Stomach (tissue), 9 donors: ENCODE results near the gene ERGIC3. TPM values are rescaled to one million over a fixed set of nuclear protein-coding genes. Genes with fewer than 3 reads are reported as not detected.

ENCODE experiments used
- DNase-seq, 2 donors: peaks; one replicate each; pipeline versions ENCODE4 v3.0.0 to v3.0.0-alpha.2; 2013 to 2019
- H3K27ac ChIP-seq, 5 donors: fragments of 200-600 bp in 4 of 5; sonication (generic) in 4 of 5; one replicate each; pipeline ENCODE4 v1.5.1; 2013 to 2019; ENCODE audit warnings: mild to moderate bottlenecking in 1 of 5, moderate library complexity in 1 of 5
- H3K27me3 ChIP-seq, 3 donors: fragments of 200-600 bp; sonication (generic); one replicate each; pipeline ENCODE4 v1.5.1; 2017 to 2019; ENCODE audit warnings: mixed run types in 1 of 3
- H3K36me3 ChIP-seq, 4 donors: fragments of 200-600 bp; sonication (generic); 1 replicate in 3 of 4; 2 replicates in 1 of 4; pipeline ENCODE4 v1.5.1; 2016 to 2019
- H3K4me1 ChIP-seq, 4 donors: fragments of 200-600 bp; sonication (generic); one replicate each; pipeline ENCODE4 v1.5.1; 2016 to 2019
- H3K4me3 ChIP-seq, 4 donors: fragments of 200-600 bp; sonication (generic) in 3 of 4; one replicate each; pipeline ENCODE4 v1.5.1; 2016 to 2019; ENCODE audit warnings: mild to moderate bottlenecking in 1 of 4
- H3K9me3 ChIP-seq, 4 donors: fragments of 200-600 bp; sonication (generic); one replicate each; pipeline ENCODE4 v1.5.1; 2016 to 2019
- CTCF ChIP-seq, 7 experiments: fragments of 450-650 bp in 4 of 7; fragments of 200-600 bp in 3 of 7; sonication (generic) in 3 of 7; IDR thresholded peaks; one replicate each; pipeline ENCODE4 v1.5.1; 2016 to 2019; ENCODE audit warnings: antibody characterized with exemption in 7 of 7, control low read depth in 2 of 7, mild to moderate bottlenecking in 1 of 7
- EP300 ChIP-seq: sonication (generic); formaldehyde crosslinking; IDR thresholded peaks from one replicate; pipeline ENCODE4 v1.6.1; 2017; ENCODE audit warnings: antibody characterized with exemption
- POLR2A ChIP-seq, 4 donors: fragments of 450-650 bp; IDR thresholded peaks; one replicate each; pipeline ENCODE4 v1.6.1; 2016; ENCODE audit warnings: antibody characterized with exemption in 4 of 4, control low read depth in 2 of 4, mild to moderate bottlenecking in 1 of 4, moderate library complexity in 1 of 4
- POLR2AphosphoS5 ChIP-seq, 3 donors: sonication (generic); formaldehyde crosslinking; IDR thresholded peaks; one replicate each; pipeline ENCODE4 v1.6.1; 2016; ENCODE audit warnings: antibody characterized with exemption in 3 of 3
- WGBS, 5 donors: extraction: QIAGEN DNeasy Blood & Tissue Kit in 3 of 5; methylation state at CpG; one replicate each; pipeline versions ENCODE4 v1.1.5 to v1.1.7; 2013 to 2018; 5-methylcytosine and 5-hydroxymethylcytosine counted together
- intact Hi-C: fragments of 100-400 bp; cut with DNase I; formaldehyde crosslinking; loops from one replicate; pipeline ENCODE4 v1.15.1; 2023; ENCODE audit warnings: low total_unique reads
- polyA plus RNA-seq, 3 donors: library from polyadenylated mRNA; stranded (reverse); fragments of 200-250 nt; gene quantifications; one replicate each; pipeline ENCODE4 v1.2.3, GENCODE V29; 2013
- total RNA-seq, 5 donors: library from RNA; depleted of rRNA; stranded (reverse); fragments of >200 nt; gene quantifications; one replicate each; pipeline versions ENCODE4 v1.1.0 to v1.2.3, GENCODE V29; 2014 to 2016
- donor health status: healthy with polysubstance abuse.
- donor health status: Bipolar disorder and iron deficiency.
- donor health status: healthy.

Gene ERGIC3
- total and polyA plus RNA-seq, 8 donors: 32.1 to 302 (median 220) TPM

- Histone ChIP-seq H3K36me3 (peaks cover 57 to 100% (median 99%) of the 10 kb centered on the region in 4 donors), H3K27ac (no peak overlapping the region), H3K4me3 (no peak overlapping the region), H3K9me3 (no peaks in the 10 kb centered on the region), H3K4me1 (peaks cover 0 to 19% (median 0%) of the 10 kb centered on the region in 4 donors), H3K27me3 (no peaks in the 10 kb centered on the region)
- TF ChIP-seq POLR2AphosphoS5 (IDR thresholded peaks at IDR 0.05): no peak
- no peak for TF ChIP-seq CTCF (IDR thresholded peaks at IDR 0.05)
- TF ChIP-seq EP300: no peak
- no peak for TF ChIP-seq POLR2A (IDR thresholded peaks at IDR 0.05)
- WGBS, 5 donors: 71 to 88% (median 81%) methylated on average over 8 of the region's 8 CpGs
- intact Hi-C loops: no loop called here
- no peak for DNase-seq
These were observed 39.5 kb upstream of the ERGIC3 start for GRCh38 chr20:35502352-35502751.

GRCh38 chr20:35503281-35503680, 38.6 kb upstream of the ERGIC3 start:
- TF ChIP-seq POLR2A (IDR thresholded peaks at IDR 0.05): no peak
- no peak for TF ChIP-seq CTCF (IDR thresholded peaks at IDR 0.05)
- TF ChIP-seq EP300: no peak
- TF ChIP-seq POLR2AphosphoS5 (IDR thresholded peaks at IDR 0.05): no peak
- H3K36me3 ChIP-seq: peaks cover 57 to 100% (median 99%) of the 10 kb centered on the region in 4 donors
- intact Hi-C loops: no loop called here
- no peaks in the 10 kb centered on the region for H3K27me3 ChIP-seq
- no peak overlapping the region for H3K4me3 ChIP-seq
- WGBS, 5 donors: 93 to 96% (median 95%) methylated on average over 10 of the region's 10 CpGs
- DNase-seq: no peak
- peak overlapping the region in 1 of 5 donors; percentile 8 for H3K27ac ChIP-seq
- peaks cover 0 to 19% (median 0%) of the 10 kb centered on the region in 4 donors for H3K4me1 ChIP-seq
- H3K9me3 ChIP-seq: no peaks in the 10 kb centered on the region

- peak in 1 of 2 donors; percentile 11 for DNase-seq
- no peaks in the 10 kb centered on the region for H3K9me3 ChIP-seq
- H3K27me3 ChIP-seq: no peaks in the 10 kb centered on the region
- TF ChIP-seq POLR2A (IDR thresholded peaks at IDR 0.05): no peak
- TF ChIP-seq CTCF (IDR thresholded peaks at IDR 0.05): no peak
- no peak for TF ChIP-seq EP300
- no peak for TF ChIP-seq POLR2AphosphoS5 (IDR thresholded peaks at IDR 0.05)
- peaks cover 57 to 100% (median 99%) of the 10 kb centered on the region in 4 donors for H3K36me3 ChIP-seq
- WGBS, 5 donors: 75 to 85% (median 78%) methylated on average over 10 to 16 of the region's 16 CpGs
- H3K4me3 ChIP-seq: no peak overlapping the region
- peaks cover 0 to 19% (median 0%) of the 10 kb centered on the region in 4 donors for H3K4me1 ChIP-seq
- H3K27ac ChIP-seq: peak overlapping the region in 1 of 5 donors; percentile 8
- intact Hi-C loops: no loop called here
These were observed 37.9 kb upstream of the ERGIC3 start for GRCh38 chr20:35503841-35504561.

- Histone ChIP-seq H3K4me1 (peaks cover 0 to 19% (median 0%) of the 10 kb centered on the region in 4 donors), H3K36me3 (peaks cover 57 to 100% (median 99%) of the 10 kb centered on the region in 4 donors), H3K9me3 (no peaks in the 10 kb centered on the region), H3K27ac (no peak overlapping the region), H3K4me3 (no peak overlapping the region), H3K27me3 (no peaks in the 10 kb centered on the region)
- no peak for TF ChIP-seq CTCF (IDR thresholded peaks at IDR 0.05)
- TF ChIP-seq POLR2A (IDR thresholded peaks at IDR 0.05): no peak
- TF ChIP-seq EP300: no peak
- TF ChIP-seq POLR2AphosphoS5 (IDR thresholded peaks at IDR 0.05): no peak
- intact Hi-C loops: no loop called here
- DNase-seq: no peak
- 93 to 98% (median 97%) methylated on average over 5 of the region's 5 CpGs for WGBS, 5 donors
These were observed 37.1 kb upstream of the ERGIC3 start for GRCh38 chr20:35504751-35505150.
